ENCODE data around the gene TST. TPM values are rescaled to one million over a fixed set of nuclear protein-coding genes. Genes with fewer than 3 reads are reported as not detected.
A peak's percentile ranks its signal among the peaks of the same experiment; 100 is the strongest.

TST gene
- total and polyA plus RNA-seq, 4 experiments from 2014 or later, result 0.29 to 1.4 (median 0.46) TPM

- Mint-ChIP-seq H3K27ac (no peak overlapping the region), H3K9me3 (peaks cover 0 to 6% (median 3%) of the 10 kb centered on the region in 8 donors), H3K36me3 (no peaks in the 10 kb centered on the region), H3K27me3 (peaks cover 11 to 23% of the 10 kb centered on the region in 2 donors), H3K4me3 (no peak overlapping the region), H3K4me1 (no peaks in the 10 kb centered on the region)
- Histone ChIP-seq H3K36me3 (ENCODE audit: insufficient read depth, low read length) (no peaks in the 10 kb centered on the region), H3K9me3 (ENCODE audit: control insufficient read depth in 1 of 2, low read length in 2 of 2) (no peaks in the 10 kb centered on the region), H3K27ac (ENCODE audit: low read depth, low read length) (no peak overlapping the region), H3K27me3 (ENCODE audit: insufficient read depth, low read length) (no peaks in the 10 kb centered on the region), H3K4me1 (ENCODE audit: insufficient read depth, low read length) (no peaks in the 10 kb centered on the region), H3K4me3 (ENCODE audit: low read length in 2 of 2) (no peak overlapping the region)
- DNase-seq, result no peak
- intact Hi-C loops (cut with micrococcal nuclease), result no loop called here
- POLR2A ChIA-PET (ENCODE audit: partially characterized antibody), result no interaction called here
- CTCF ChIA-PET (ENCODE audit: partially characterized antibody), result no interaction called here
Observed at GRCh38 chr22:37002633-37003032, 16.6 kb downstream of the TST start.

- POLR2A ChIA-PET (ENCODE audit: partially characterized antibody), result no interaction called here
- H3K4me3 Mint-ChIP-seq, result no peak overlapping the region
- no peaks in the 10 kb centered on the region for H3K4me1 Mint-ChIP-seq
- Histone ChIP-seq H3K27me3 (ENCODE audit: insufficient read depth, low read length) (no peaks in the 10 kb centered on the region), H3K9me3 (ENCODE audit: control insufficient read depth in 1 of 2, low read length in 2 of 2) (no peaks in the 10 kb centered on the region), H3K4me1 (ENCODE audit: insufficient read depth, low read length) (no peaks in the 10 kb centered on the region), H3K4me3 (ENCODE audit: low read length in 2 of 2) (no peak overlapping the region), H3K27ac (ENCODE audit: low read depth, low read length) (no peak overlapping the region), H3K36me3 (ENCODE audit: insufficient read depth, low read length) (no peaks in the 10 kb centered on the region)
- peaks cover 0 to 6% (median 3%) of the 10 kb centered on the region in 8 donors for H3K9me3 Mint-ChIP-seq
- peaks cover 11 to 20% of the 10 kb centered on the region in 2 donors for H3K27me3 Mint-ChIP-seq
- no peak overlapping the region for H3K27ac Mint-ChIP-seq
- no peaks in the 10 kb centered on the region for H3K36me3 Mint-ChIP-seq
- CTCF ChIA-PET (ENCODE audit: partially characterized antibody), result no interaction called here
- intact Hi-C loops (cut with micrococcal nuclease), result no loop called here
- DNase-seq, result no peak
Observed at GRCh38 chr22:37001826-37002225, 17.4 kb downstream of the TST start.

- Mint-ChIP-seq H3K4me1 (no peaks in the 10 kb centered on the region), H3K9me3 (peaks cover 0 to 6% (median 3%) of the 10 kb centered on the region in 8 donors), H3K27ac (no peak overlapping the region), H3K4me3 (no peak overlapping the region), H3K27me3 (peaks cover 9 to 19% of the 10 kb centered on the region in 2 donors), H3K36me3 (no peaks in the 10 kb centered on the region)
- Histone ChIP-seq H3K9me3 (ENCODE audit: control insufficient read depth in 1 of 2, low read length in 2 of 2) (no peaks in the 10 kb centered on the region), H3K27ac (ENCODE audit: low read depth, low read length) (no peak overlapping the region), H3K36me3 (ENCODE audit: insufficient read depth, low read length) (no peaks in the 10 kb centered on the region), H3K27me3 (ENCODE audit: insufficient read depth, low read length) (no peaks in the 10 kb centered on the region), H3K4me3 (ENCODE audit: low read length in 2 of 2) (no peak overlapping the region), H3K4me1 (ENCODE audit: insufficient read depth, low read length) (no peaks in the 10 kb centered on the region)
- intact Hi-C loops (cut with micrococcal nuclease), result no loop called here
- ChIA-PET POLR2A (ENCODE audit: partially characterized antibody) (no interaction called here), CTCF (ENCODE audit: partially characterized antibody) (no interaction called here)
- DNase-seq, result no peak
Observed at GRCh38 chr22:37000676-37001534, 18.3 kb downstream of the TST start.

- CTCF ChIA-PET (ENCODE audit: partially characterized antibody), result no interaction called here
- H3K27me3 ChIP-seq (ENCODE audit: insufficient read depth, low read length), result no peaks in the 10 kb centered on the region
- Mint-ChIP-seq H3K27me3 (peaks cover 5 to 18% of the 10 kb centered on the region in 2 donors), H3K4me1 (no peaks in the 10 kb centered on the region), H3K36me3 (no peaks in the 10 kb centered on the region), H3K4me3 (no peak overlapping the region), H3K27ac (no peak overlapping the region), H3K9me3 (peaks cover 0 to 2% (median 0%) of the 10 kb centered on the region in 8 donors)
- H3K36me3 ChIP-seq (ENCODE audit: insufficient read depth, low read length), result no peaks in the 10 kb centered on the region
- H3K9me3 ChIP-seq (ENCODE audit: control insufficient read depth in 1 of 2, low read length in 2 of 2), result no peaks in the 10 kb centered on the region
- intact Hi-C loops (cut with micrococcal nuclease), result no loop called here
- no peak overlapping the region for H3K27ac ChIP-seq (ENCODE audit: low read depth, low read length)
- DNase-seq, result no peak
- H3K4me3 ChIP-seq (ENCODE audit: low read length in 2 of 2), result no peak overlapping the region
- POLR2A ChIA-PET (ENCODE audit: partially characterized antibody), result no interaction called here
- no peaks in the 10 kb centered on the region for H3K4me1 ChIP-seq (ENCODE audit: insufficient read depth, low read length)
Observed at GRCh38 chr22:36999463-36999862, 19.8 kb downstream of the TST start.

GRCh38 chr22:36998620-36999351 lies 20.5 kb downstream of the TST start:
- no peaks in the 10 kb centered on the region for H3K4me1 ChIP-seq (ENCODE audit: insufficient read depth, low read length)
- no peak for DNase-seq
- H3K4me3 Mint-ChIP-seq, result no peak overlapping the region
- no peak overlapping the region for H3K4me3 ChIP-seq (ENCODE audit: low read length in 2 of 2)
- intact Hi-C loops (cut with micrococcal nuclease), result no loop called here
- H3K9me3 Mint-ChIP-seq, result peaks cover 0 to 2% (median 0%) of the 10 kb centered on the region in 8 donors
- no peaks in the 10 kb centered on the region for H3K27me3 ChIP-seq (ENCODE audit: insufficient read depth, low read length)
- no peaks in the 10 kb centered on the region for H3K4me1 Mint-ChIP-seq
- peaks cover 5 to 17% of the 10 kb centered on the region in 2 donors for H3K27me3 Mint-ChIP-seq
- no peak overlapping the region for H3K27ac ChIP-seq (ENCODE audit: low read depth, low read length)
- peak overlapping the region in 1 of 7 donors; percentile 43 for H3K27ac Mint-ChIP-seq
- ChIA-PET CTCF (ENCODE audit: partially characterized antibody) (no interaction called here), POLR2A (ENCODE audit: partially characterized antibody) (no interaction called here)
- H3K36me3 ChIP-seq (ENCODE audit: insufficient read depth, low read length), result no peaks in the 10 kb centered on the region
- H3K9me3 ChIP-seq (ENCODE audit: control insufficient read depth in 1 of 2, low read length in 2 of 2), result no peaks in the 10 kb centered on the region
- H3K36me3 Mint-ChIP-seq, result no peaks in the 10 kb centered on the region

GRCh38 chr22:36997746-36998145 lies 21.5 kb downstream of the TST start:
- POLR2A ChIA-PET (ENCODE audit: partially characterized antibody), result no interaction called here
- peaks cover 0 to 2% (median 0%) of the 10 kb centered on the region in 8 donors for H3K9me3 Mint-ChIP-seq
- intact Hi-C loops (cut with micrococcal nuclease), result no loop called here
- H3K27me3 ChIP-seq (ENCODE audit: insufficient read depth, low read length), result no peaks in the 10 kb centered on the region
- H3K9me3 ChIP-seq (ENCODE audit: control insufficient read depth in 1 of 2, low read length in 2 of 2), result no peaks in the 10 kb centered on the region
- no peaks in the 10 kb centered on the region for H3K4me1 Mint-ChIP-seq
- DNase-seq, result no peak
- H3K36me3 ChIP-seq (ENCODE audit: insufficient read depth, low read length), result no peaks in the 10 kb centered on the region
- no peak overlapping the region for H3K27ac Mint-ChIP-seq
- H3K4me3 ChIP-seq (ENCODE audit: low read length in 2 of 2), result no peak overlapping the region
- H3K27me3 Mint-ChIP-seq, result peaks cover 1 to 11% of the 10 kb centered on the region in 2 donors
- no peaks in the 10 kb centered on the region for H3K36me3 Mint-ChIP-seq
- no peak overlapping the region for H3K4me3 Mint-ChIP-seq
- CTCF ChIA-PET (ENCODE audit: partially characterized antibody), result interaction anchor here (1.4 kb wide), 1 partner anchor 11 kb away, joined by 4 read pairs; no protein-coding TSS in a partner anchor
- H3K4me1 ChIP-seq (ENCODE audit: insufficient read depth, low read length), result no peaks in the 10 kb centered on the region
- H3K27ac ChIP-seq (ENCODE audit: low read depth, low read length), result no peak overlapping the region

GRCh38 chr22:36991206-36991605 lies 28.0 kb downstream of the TST start:
- DNase-seq, result no peak
- H3K4me3 ChIP-seq (ENCODE audit: low read length in 2 of 2), result no peak overlapping the region
- Mint-ChIP-seq H3K4me3 (no peak overlapping the region), H3K9me3 (peaks cover 0 to 15% (median 9%) of the 10 kb centered on the region in 8 donors), H3K36me3 (peaks cover 1 to 6% of the 10 kb centered on the region in 2 donors), H3K27me3 (peaks cover 33 to 42% of the 10 kb centered on the region in 2 donors), H3K27ac (no peak overlapping the region), H3K4me1 (no peaks in the 10 kb centered on the region)
- POLR2A ChIA-PET (ENCODE audit: partially characterized antibody), result no interaction called here
- no peaks in the 10 kb centered on the region for H3K36me3 ChIP-seq (ENCODE audit: insufficient read depth, low read length)
- no peak overlapping the region for H3K27ac ChIP-seq (ENCODE audit: low read depth, low read length)
- H3K4me1 ChIP-seq (ENCODE audit: insufficient read depth, low read length), result no peaks in the 10 kb centered on the region
- H3K9me3 ChIP-seq (ENCODE audit: control insufficient read depth in 1 of 2, low read length in 2 of 2), result peaks cover 0 to 2% of the 10 kb centered on the region in 2 donors
- intact Hi-C loops (cut with micrococcal nuclease), result no loop called here
- CTCF ChIA-PET (ENCODE audit: partially characterized antibody), result no interaction called here
- H3K27me3 ChIP-seq (ENCODE audit: insufficient read depth, low read length), result peaks cover 17% of the 10 kb centered on the region

Measured in CD4-positive, alpha-beta memory T cell (primary cell).